ENCODE data around the gene SLC38A2.

Gene SLC38A2

GRCh38 chr12:46391630-46392029, 19.1 kb upstream of the SLC38A2 start:
- no peak for DNase-seq

- no peak for DNase-seq
Measured at GRCh38 chr12:46390881-46391280, 18.3 kb upstream of the SLC38A2 start.

GRCh38 chr12:46390304-46390703, 17.7 kb upstream of the SLC38A2 start:
- DNase-seq, result no peak

- DNase-seq, result no peak
Measured at GRCh38 chr12:46389031-46389616, 16.6 kb upstream of the SLC38A2 start.

GRCh38 chr12:46388427-46389021, 16.0 kb upstream of the SLC38A2 start:
- DNase-seq, result no peak

- no peak for DNase-seq
Measured at GRCh38 chr12:46387670-46388069, 15.1 kb upstream of the SLC38A2 start.

GRCh38 chr12:46386877-46387629, 14.5 kb upstream of the SLC38A2 start:
- DNase-seq, result no peak

GRCh38 chr12:46386360-46386867, 13.8 kb upstream of the SLC38A2 start:
- no peak for DNase-seq

GRCh38 chr12:46385438-46385837, 12.9 kb upstream of the SLC38A2 start:
- no peak for DNase-seq

GRCh38 chr12:46384451-46385309, 12.1 kb upstream of the SLC38A2 start:
- DNase-seq, result no peak

GRCh38 chr12:46383654-46384450, 11.3 kb upstream of the SLC38A2 start:
- DNase-seq, result no peak

GRCh38 chr12:46382964-46383653, 10.5 kb upstream of the SLC38A2 start:
- DNase-seq, result peak; percentile 72

GRCh38 chr12:46382408-46382963, 9.9 kb upstream of the SLC38A2 start:
- DNase-seq, result no peak

- no peak for DNase-seq
Measured at GRCh38 chr12:46380881-46381280, 8.3 kb upstream of the SLC38A2 start.

- DNase-seq, result no peak
Measured at GRCh38 chr12:46380022-46380796, 7.6 kb upstream of the SLC38A2 start.

GRCh38 chr12:46379352-46379751, 6.8 kb upstream of the SLC38A2 start:
- no peak for DNase-seq

- DNase-seq, result no peak
Measured at GRCh38 chr12:46378530-46378929, 6.0 kb upstream of the SLC38A2 start.

- DNase-seq, result no peak
Measured at GRCh38 chr12:46377678-46378077, 5.1 kb upstream of the SLC38A2 start.

GRCh38 chr12:46376579-46376978, 4.0 kb upstream of the SLC38A2 start:
- no peak for DNase-seq

- DNase-seq, result no peak
Measured at GRCh38 chr12:46374711-46375110, 2.1 kb upstream of the SLC38A2 start.

GRCh38 chr12:46374310-46374709, 1.7 kb upstream of the SLC38A2 start:
- no peak for DNase-seq

Data from DMS 273 treated with DMSO at 0.1 percent for 48 hours (cell line).